Panc1 (cell line): ENCODE results near the gene TNRC6C.

Experiments
- POLR2AphosphoS5 ChIP-seq: IDR thresholded peaks from 2 replicates; pipeline ENCODE4 v1.6.1; 2012; ENCODE audit warnings: mild to moderate bottlenecking, low read depth, low read length, moderate library complexity
- TCF7L2 ChIP-seq: IDR thresholded peaks from 2 replicates; pipeline ENCODE4 v1.6.1; 2011; ENCODE audit warnings: mild to moderate bottlenecking, low read depth, low read length, inconsistent platforms
- TF ChIP-seq, protein P1 (sequence below): fragments of 450-650 bp; IDR thresholded peaks from 2 replicates; pipeline ENCODE4 v1.5.1; 2017; ENCODE audit warnings: mild to moderate bottlenecking

DNA sequence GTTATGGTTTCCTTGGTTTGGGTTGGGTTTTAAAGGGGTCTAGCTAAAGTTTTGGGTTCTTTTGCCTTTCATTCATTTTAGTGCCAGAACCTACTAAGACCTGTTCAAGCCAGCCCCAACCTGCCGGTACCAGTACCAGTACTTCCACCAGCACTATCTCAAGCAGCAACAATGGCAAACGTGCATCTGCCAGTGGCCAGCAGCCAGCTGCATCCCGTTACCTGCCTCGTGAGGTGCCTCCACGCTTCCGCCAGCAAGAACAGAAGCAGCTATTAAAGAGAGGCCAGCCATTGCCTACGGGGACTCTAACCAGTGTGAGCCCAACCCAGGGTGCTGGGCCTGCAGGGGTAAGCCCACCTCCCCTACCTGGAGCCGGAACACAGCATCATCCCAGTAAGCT lies 72.9 kb downstream of the TNRC6C start:
- TF ChIP-seq, protein P1, sequence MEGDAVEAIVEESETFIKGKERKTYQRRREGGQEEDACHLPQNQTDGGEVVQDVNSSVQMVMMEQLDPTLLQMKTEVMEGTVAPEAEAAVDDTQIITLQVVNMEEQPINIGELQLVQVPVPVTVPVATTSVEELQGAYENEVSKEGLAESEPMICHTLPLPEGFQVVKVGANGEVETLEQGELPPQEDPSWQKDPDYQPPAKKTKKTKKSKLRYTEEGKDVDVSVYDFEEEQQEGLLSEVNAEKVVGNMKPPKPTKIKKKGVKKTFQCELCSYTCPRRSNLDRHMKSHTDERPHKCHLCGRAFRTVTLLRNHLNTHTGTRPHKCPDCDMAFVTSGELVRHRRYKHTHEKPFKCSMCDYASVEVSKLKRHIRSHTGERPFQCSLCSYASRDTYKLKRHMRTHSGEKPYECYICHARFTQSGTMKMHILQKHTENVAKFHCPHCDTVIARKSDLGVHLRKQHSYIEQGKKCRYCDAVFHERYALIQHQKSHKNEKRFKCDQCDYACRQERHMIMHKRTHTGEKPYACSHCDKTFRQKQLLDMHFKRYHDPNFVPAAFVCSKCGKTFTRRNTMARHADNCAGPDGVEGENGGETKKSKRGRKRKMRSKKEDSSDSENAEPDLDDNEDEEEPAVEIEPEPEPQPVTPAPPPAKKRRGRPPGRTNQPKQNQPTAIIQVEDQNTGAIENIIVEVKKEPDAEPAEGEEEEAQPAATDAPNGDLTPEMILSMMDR, result no peak
- no peak for TF ChIP-seq POLR2AphosphoS5
- no peak for TF ChIP-seq TCF7L2
